Right renal cortex interstitium (tissue), 3 donors: Measurements from ENCODE around the gene SPATA31C2. TPM values are rescaled to one million over a fixed set of nuclear protein-coding genes. Genes with fewer than 3 reads are reported as not detected.
"Not testable (repeated sequence)": the region's sequence is repeated elsewhere in the genome, so short reads cannot be mapped to it uniquely, and the experiment has no call there.

Experiments used
- DNase-seq, 3 donors: peaks; one replicate each; pipeline ENCODE4 v3.0.0-alpha.2; 2013; ENCODE audit warnings: low read depth in 3 of 3, low spot score in 2 of 3
- polyA plus RNA-seq, 3 donors: library from polyadenylated mRNA; unstranded; fragments of 120-200 nt; gene quantifications; one replicate each; pipeline ENCODE4 v1.2.1, GENCODE V29; 2013; ENCODE audit not compliant: insufficient read length in 3 of 3

Gene SPATA31C2
- polyA plus RNA-seq: under 1 TPM; 0.42 to 0.54 (median 0.50) TPM

DNA sequence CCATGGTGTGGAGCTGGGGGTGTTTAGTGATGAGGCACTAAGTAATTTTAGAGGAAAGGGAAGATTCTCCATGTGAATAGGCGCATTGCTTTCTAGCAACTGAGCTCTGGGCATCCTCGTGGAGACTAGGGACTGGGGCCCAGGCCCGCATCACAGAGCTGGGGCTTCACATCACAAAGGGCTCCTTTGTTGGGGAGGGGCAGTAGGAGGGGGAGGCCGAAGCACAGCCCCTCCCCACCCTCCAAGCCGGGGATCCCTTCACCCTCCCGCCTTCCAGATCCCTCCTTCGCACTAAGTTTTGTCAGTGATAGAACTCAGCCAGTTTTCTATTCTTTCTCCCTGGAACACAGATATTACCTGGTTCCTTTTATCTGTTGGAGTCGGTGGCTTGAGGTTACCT lies at the start of gene SPATA31C2:
Gene SPATA31C2, minus strand, starts transcription at position 101 of the 400 bp plus-strand sequence. Its CDS starts 29 bp downstream, at position 72.
- DNase-seq: not testable (repeated sequence)

DNA sequence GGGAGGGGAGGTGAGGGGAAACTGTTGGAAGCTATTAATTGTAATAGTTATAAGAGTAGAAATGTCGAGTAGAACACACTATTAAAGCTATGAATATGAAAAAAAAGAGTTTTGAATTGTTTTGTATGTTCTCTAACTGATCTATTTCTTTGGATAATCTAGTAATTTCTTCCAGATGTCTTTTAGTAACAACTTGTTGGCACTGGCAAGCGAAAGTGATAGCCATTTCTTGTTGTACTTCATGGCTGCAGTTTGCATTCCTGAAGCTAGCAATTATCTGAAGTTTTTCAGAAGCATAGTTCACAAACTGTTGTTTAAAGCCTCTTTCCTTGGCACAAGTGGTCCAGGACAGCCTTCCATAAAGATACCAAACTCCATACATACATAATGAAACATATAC lies 49.4 kb upstream of the SPATA31C2 start:
- DNase-seq: no peak

DNA sequence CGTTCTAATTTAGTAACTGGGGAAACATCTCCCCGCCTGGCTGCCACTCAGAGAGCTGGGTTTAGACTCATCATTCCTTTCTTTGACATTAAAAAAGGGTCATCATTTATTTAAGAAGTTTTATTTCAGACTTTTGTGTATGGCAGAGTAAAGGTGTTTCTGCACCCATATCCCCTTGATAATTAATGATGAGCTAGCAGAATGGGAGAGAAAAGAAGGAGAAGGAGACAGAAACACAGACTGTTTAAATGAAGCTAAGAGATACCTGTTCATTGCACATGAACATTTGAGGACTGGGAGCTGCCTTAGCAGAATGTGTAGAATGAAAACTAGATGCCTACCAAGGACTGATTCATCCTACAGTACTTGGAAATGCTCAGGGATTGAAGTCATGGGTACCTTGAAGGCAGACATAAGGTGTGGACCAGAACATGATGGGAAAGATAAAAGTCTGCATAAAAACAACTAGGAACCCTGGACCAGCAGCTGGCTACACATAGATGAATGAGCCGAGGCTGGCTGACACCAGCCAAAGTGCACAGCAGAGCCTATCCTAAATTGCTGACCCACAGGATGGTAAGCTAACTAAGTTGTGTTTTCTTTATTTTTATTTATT lies 48.3 kb upstream of the SPATA31C2 start:
- DNase-seq: no peak

DNA sequence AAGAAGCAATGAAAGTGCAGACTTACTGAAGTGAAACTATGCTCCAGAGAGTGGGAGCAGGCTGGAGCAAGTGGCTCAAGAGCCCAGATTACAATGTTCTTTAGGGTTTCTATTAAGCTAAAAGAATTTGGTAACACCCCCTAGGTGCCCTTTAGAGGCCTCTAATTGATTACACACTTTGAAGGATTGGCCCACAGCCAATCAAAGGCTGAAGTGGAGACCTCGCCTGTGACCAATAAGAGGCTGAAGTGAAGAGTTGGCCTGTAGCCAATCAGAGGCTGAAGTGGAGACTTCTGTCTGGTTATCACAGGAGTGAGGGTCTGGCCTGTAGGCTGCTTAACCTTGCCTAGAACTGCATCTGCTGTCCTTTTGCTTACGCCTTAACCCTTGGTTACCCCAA lies 46.7 kb upstream of the SPATA31C2 start:
- DNase-seq: no peak

DNA sequence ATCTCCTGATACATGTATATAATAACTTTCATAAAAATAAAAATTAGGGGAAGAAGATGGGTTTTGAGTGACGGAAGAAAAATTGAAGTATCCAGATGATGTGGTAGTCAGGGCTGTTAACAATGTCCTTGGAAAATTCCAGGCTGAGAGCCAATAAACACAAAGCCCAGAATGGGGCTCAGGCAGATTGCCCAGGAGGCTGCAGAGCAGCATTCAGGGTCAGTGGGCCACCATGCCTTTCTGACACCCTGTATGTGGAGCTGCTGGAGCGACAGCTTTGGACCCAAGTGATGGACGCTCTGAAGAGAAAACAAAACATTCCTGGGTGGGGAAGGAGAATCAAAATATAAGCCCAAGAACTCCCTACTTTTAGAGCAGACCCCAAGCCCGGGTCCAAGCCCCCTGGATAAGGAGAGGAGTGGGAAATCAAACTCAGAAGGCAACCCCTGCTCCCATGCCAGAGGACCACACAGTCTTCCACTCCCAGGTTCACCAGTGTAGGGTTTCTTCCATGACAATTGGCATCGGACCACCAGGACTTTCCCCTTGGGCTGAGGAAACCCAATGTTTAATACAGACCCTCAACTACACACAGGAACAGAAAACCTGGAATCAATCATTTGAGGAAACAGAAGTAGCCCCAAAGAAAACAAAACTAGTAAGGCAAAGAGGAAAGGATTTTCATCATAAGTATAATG lies 45.7 kb upstream of the SPATA31C2 start:
- no peak for DNase-seq

DNA sequence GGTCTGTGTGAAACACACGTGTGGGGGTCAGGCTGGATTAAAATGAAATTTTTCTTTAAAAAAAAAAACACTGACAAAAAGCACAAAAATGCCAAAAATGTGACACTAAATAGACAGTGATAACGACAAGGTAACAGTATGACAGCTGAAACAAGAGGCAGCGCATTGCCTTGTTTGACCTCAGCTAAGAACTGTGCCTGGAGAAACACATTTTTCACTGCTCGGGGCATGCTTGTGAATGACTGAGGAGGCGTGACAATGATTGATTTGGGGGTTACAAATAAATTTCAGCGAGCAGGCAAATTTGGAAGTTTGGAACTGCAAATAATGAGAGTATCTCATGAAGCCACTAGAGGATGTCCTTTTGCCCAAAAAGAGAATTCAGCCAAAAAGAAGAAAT lies 44.2 kb upstream of the SPATA31C2 start:
- no peak for DNase-seq

DNA sequence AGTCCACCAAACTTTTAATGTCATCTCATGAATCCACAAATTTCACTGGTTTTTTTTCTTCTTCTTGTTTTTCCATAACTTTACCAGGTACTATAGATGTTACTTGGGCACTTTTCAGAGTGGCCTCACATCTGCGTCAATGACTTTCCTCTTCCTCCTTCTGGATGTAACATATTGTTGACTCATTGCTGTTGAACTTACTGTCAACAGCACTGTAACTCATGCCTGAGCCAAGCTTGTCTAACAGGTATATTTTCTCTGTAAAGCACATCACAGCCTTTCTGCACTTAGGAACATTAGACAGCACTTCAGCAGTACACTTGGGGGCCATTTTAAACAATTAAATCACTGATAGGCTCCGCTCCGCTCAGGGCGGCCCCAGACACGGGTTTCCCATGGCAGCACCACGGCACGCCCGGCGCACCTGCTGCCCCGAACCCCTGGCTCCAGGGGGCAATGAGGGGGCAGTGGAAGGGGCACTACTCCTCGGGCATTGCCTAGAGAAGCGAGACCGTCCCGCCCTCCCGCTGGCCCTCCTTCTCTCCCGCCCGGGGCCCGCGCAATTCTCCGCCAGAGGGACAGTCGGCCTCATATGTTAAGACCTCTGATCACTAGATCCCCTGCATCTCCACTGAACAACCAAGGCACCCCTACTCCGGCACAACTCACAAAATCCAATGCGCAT lies 41.9 kb upstream of the SPATA31C2 start:
- no peak for DNase-seq

DNA sequence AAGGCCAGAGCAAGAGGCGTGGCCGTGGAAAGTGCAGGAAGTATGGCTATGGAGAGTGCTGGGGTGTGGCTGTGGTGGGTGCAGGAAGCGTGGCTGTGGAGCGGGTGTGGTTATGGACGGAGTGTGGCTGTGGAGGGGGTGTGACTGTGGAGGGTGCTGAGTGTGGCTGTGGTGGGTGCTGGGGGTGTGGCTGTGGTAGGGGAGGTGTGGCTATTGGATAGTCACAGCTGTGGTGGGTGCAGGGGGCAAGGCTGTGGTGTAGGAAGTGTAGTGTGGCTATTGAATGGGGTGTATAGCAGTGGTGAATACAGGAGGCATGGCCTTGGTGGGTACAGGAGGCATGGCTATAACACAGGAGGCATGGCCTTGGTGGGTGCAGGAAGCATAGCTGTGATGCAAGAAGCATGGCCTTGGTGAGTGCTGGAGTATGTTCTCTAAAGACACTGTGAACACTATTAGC lies 40.8 kb upstream of the SPATA31C2 start:
- no peak for DNase-seq

DNA sequence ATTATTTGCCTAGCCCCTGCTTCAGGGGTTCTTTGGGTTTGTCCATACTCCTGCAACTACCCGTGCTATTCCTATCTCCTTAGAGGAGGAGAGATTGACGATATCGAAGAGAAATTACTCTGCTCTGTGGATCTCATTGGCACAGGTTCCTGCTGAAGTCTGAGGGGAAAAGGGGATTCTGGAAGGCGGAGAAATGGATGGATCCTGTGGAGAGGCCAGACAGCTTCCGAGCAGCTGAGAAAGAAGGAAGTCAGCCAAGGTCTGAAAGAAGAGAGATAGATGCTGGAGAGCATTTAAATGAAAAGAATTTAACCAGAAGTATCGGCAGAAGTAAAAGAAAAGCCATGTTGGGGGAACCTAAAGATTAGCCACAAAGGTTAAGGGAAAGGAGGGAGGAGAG lies 40.4 kb upstream of the SPATA31C2 start:
- no peak for DNase-seq

DNA sequence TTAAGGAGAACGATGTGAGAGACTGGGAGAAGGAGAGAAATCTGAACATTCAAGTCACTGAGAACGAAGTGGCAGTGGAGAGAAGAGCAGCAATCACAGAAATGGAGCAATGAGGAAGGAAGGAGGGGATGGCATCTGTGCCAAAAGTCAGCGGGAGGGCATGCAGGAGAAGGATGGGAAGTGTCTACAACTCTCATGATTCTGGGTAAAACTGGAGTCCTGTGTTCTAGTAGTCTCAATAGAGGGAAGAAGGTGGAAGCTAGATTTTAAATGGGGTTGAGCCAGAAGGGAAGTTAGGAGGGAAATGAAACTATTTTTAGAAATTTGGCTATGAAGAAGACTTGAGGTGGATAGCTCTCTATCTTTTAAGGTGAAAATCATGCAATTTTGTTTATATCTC lies 39.1 kb upstream of the SPATA31C2 start:
- no peak for DNase-seq

DNA sequence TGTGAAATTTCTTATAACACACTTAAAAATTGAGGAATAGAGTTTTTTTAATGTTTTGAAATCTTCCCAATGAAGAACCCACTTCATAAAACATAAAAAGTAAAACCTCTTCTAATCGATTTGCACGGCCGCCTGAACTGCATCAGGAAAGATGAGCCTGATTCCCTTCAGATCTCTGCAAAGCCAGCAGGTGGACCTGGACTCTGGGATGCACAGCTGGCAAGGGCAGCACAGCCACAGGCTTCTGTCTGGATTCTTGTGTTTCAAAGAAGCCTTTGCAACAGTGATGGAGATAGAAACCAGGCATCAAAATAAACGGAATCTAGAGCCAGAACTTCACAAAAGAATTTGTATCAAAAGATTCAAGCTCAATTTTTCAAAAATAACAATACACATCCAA lies 36.0 kb upstream of the SPATA31C2 start:
- DNase-seq: no peak

DNA sequence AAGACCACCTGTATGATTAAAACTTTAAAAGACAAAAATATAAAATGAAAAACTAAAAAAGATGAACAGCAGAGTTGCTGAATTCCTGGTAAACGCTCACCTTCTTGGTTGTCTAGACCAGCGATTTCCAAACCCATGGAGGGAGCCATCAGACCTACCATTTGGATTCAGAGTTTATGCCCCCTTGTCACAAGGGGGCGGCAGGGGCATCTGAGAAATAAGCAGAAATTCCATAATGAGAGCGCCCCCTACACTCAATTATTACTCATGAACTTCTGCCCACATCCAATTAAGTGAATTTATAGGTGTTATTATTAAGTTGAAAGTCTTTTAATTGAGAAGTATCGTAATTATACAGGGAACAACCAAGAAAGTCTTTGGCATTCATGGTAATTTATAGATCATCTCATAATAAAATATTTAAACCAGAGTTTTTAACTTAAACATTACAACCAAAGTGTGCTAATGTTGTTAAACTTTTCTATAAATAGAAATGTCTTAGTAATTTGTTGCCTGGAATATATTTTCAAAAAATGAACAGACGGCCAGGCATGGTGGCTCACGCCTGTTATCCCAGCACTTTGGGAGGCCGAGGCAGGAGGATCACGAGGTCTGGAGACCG lies 35.2 kb upstream of the SPATA31C2 start:
- no peak for DNase-seq

DNA sequence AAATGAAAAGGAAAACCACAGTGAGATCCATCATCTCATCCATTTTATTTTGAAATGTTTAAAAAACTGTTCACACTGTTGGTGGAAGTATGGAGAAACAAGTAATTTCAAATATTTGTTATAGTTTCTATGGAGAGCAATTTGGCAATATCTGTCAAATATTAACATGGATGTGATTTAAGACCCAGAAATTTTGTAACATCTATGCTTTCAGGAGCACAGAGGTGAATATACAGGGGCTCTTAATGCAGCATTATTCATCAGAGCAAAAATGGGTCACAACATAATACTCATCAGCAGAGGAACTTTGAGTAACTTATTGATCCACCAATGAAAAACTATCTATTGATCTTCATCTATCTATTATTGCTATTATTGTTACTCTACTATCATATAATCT lies 31.4 kb upstream of the SPATA31C2 start:
- no peak for DNase-seq

DNA sequence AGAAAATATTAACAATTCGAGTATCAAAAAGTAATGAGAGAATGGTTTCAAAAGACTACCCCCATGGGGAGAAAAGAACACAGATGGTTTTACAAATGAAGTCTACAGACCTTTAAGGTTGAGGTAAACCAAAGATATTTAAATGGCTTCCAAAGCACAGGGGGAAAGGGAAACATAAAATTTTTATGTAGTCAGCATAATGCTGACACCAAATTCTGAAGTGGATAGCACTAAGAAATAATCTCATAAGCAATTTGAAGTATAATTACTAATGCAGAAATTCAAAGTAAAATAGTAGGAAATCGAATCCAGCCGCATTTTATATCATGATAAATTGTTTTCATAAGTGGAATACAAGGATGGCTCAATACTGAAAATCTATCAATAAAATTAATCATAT lies 30.3 kb upstream of the SPATA31C2 start:
- no peak for DNase-seq

DNA sequence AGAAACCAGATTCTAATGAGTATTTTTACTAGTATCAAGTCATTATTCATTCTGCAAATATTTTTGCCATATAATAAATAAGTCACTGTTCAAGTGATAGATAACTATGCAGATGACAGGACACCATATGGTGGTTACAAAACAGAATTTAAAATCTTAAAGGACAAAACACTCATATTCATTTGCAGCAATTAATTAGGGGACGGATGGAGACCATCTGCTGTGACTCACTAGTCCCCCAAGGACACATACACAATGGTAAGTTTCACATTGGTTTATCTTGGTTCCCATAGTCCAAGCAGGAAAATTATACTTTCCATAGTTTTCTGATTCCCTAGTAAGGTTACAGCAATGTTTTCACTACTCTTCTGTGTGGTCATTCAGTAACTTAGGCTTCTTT lies 28.4 kb upstream of the SPATA31C2 start:
- no peak for DNase-seq

DNA sequence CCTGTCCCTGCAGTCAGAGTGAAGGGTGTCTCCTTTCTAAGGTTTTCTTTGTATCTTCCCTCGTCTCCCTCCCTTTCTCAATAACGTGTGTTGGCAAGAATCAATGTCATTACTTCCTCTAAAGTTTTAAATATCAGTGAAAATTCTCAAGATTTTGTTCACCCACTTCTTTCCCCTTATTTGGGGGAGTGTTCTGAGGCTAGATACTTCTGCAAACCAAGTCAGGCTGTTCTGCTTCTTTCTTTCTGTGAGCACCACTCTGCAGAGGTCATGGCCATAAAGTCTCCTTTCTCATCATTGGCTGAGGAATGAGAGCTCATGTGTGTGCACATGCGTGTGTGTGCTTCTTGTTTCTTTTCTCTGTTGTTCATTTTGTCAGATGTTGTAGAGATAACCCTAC lies 26.6 kb upstream of the SPATA31C2 start:
- DNase-seq: no peak

DNA sequence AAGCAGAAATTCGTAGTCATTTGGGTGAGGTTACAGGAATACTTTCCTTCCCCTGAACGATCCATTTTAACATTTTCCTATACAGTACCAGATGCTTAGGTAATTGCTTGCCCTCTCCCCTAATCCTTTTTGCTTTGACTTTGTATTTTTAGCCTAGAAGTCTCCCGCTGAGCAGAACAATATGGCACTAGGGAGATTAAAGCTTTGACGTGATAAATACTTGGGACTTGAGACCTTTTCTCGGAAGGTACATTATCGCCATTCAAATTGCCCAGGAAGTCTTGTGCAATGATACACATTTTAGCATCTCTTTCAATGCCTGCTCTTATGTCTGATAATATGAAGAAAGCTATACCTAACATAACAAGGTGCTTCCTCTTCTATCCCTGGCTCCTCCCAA lies 22.9 kb upstream of the SPATA31C2 start:
- DNase-seq: no peak

DNA sequence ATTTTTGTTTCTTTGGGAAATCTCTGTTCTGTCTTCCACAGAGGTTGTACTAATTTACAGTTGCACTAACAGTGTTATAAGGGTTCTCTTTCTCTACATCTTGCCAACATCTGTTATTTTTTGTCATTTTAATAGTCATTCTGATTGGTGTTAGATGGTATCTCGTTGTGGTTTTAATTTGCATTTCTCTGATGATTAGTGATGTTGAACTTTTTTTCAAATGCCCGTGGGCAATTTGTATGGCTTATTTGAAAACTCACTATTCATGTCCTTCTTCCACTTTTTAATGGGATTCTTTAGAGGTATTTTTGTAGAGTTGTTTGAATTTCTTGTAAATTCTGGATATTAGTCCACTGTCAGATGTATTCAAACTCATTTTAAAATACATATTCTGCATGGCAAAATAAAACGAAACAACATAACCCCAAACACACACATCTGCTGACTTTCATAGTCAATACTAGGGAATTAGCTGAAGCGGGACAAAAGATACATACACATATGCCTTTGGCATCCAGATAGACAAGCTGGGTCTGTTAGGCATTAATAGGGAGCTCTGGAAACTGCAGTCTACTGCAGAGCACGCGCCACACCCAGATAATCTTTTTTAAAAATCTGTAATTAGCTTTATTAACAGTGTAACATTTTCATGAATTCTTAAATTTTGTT lies 5.8 kb upstream of the SPATA31C2 start:
- DNase-seq: no peak

DNA sequence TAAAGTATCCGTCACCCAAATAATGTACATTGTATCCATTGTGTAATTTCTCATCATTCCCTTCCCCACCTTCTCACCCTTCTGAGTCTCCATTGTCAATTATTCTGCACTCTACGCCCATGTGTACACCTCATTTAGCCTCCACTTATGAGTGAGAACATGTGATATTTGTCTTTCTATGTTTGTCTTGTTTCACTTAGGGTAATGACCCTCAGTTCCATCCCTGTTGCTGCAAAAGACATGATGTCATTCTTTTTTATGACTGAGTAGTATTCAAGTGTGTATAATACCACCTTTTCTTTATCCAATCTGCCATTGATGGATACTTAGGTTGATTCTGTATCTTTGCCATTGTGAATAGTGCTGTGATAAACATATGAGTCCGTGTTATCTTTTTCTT lies 4.9 kb upstream of the SPATA31C2 start:
- DNase-seq: no peak

DNA sequence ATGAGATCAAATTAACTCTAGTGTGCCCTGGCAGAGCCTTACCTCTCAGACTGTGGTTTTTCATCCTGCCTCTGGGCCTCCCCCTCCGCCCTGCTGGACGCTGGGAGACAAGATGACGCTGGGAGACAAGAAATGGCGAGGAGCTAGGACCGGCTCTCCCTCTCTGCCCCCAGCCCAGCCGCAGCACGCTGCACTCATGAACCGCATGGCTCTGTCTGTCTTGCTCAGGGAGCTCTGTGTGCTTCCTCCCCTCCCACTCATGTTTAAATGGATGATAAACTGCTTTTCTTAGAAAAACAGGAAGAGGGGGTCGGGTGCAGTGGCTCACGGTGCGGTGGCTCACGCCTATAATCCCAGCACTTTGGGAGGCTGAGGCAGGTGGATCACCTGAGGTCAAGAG lies 4.7 kb downstream of the SPATA31C2 start:
- DNase-seq: peak in 1 of 3 donors; percentile 4

DNA sequence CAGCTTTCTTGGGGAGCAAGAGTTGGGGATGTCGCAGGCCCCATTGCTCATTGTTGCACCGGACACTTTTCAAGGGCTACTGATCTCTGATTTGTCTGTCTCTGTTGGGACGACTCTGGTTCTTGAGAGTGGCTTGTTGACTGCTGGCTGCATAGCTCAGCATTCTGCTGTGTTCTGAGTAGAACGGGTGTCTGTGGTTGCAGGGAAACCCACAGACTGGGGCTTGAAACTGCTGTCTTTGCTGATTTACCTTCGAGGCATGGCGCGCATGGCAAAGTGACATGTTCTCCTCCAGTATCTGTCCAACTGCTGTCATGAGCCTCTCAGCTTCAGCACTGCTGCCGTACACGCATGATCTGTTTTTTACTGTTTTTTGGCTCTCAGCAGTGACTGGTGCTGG lies 8.7 kb downstream of the SPATA31C2 start:
- not testable (repeated sequence) for DNase-seq
